IMR-90 (cell line): ENCODE data around the gene OSGEP. TPM values are rescaled to one million over a fixed set of nuclear protein-coding genes. Genes with fewer than 3 reads are reported as not detected.

Experiments used
- ATAC-seq: fragments of 200-7000 bp; cut with Tn5 transposase; 2 replicates; pipeline ENCODE4 v1.9.1; 2020; ENCODE audit warnings: low read depth, mild to moderate bottlenecking, moderate library complexity
- BruUV-seq: library from RNA; stranded (reverse); fragments of 400-500 nt; replicated peaks from 2 replicates; lab custom pipeline; 2021; lab: Mats Ljungman, UMichigan
- CTCF ChIA-PET: fragments of 300-600 bp; formaldehyde crosslinking; extraction: SDS; loops from one replicate; lab custom pipeline; 2021; ENCODE audit warnings: antibody characterized with exemption; lab: Yijun Ruan, JAX
- POLR2A ChIA-PET: fragments of 300-600 bp; sonication (Branson Sonifier 250); formaldehyde crosslinking; loops from one replicate; lab custom pipeline; 2022; ENCODE audit warnings: antibody characterized with exemption; ENCODE audit not compliant: unreplicated experiment; lab: Charles Lee
- DNase-seq: peaks from one replicate; pipeline ENCODE4 v3.0.0; 2013
- H2AFZ ChIP-seq: replicated peaks from 2 replicates; pipeline ENCODE3; 2013; ENCODE audit warnings: low read length, mild to moderate bottlenecking; ENCODE audit not compliant: poor library complexity
- H2AK5ac ChIP-seq: 2 replicates; pipeline ENCODE4 v1.6.1; 2013; ENCODE audit warnings: low read depth, low read length, inconsistent platforms
- H2AK9ac ChIP-seq: replicated peaks from 2 replicates; pipeline ENCODE3; 2013; ENCODE audit warnings: mild to moderate bottlenecking, low read depth, low read length, moderate library complexity; ENCODE audit not compliant: poor library complexity
- H2BK120ac ChIP-seq: 2 replicates; pipeline ENCODE4 v1.6.1; 2013; ENCODE audit warnings: low read depth, low read length, inconsistent platforms
- H2BK15ac ChIP-seq: 3 replicates; pipeline ENCODE4 v1.6.1; 2013; ENCODE audit warnings: low read depth, low read length, inconsistent platforms
- H2BK20ac ChIP-seq: 2 replicates; pipeline ENCODE4 v1.6.1; 2013; ENCODE audit warnings: low read depth, mild to moderate bottlenecking, inconsistent platforms, low read length, moderate library complexity
- H2BK5ac ChIP-seq: 2 replicates; pipeline ENCODE4 v1.6.1; 2013; ENCODE audit warnings: mild to moderate bottlenecking, low read depth, low read length, inconsistent platforms; ENCODE audit not compliant: poor library complexity, severe bottlenecking
- H3K14ac ChIP-seq: replicated peaks from 2 replicates; pipeline ENCODE4 v1.6.1; 2013; ENCODE audit warnings: low read depth, low read length, inconsistent platforms
- H3K18ac ChIP-seq: 2 replicates; pipeline ENCODE4 v1.6.1; 2013; ENCODE audit warnings: low read depth, low read length, control low read depth
- H3K23ac ChIP-seq: 2 replicates; pipeline ENCODE4 v1.6.1; 2013; ENCODE audit warnings: low read depth, low read length, inconsistent platforms
- H3K27ac ChIP-seq: 2 replicates; pipeline ENCODE4 v1.5.1; 2013; ENCODE audit warnings: mild to moderate bottlenecking, control low read depth, low read length; ENCODE audit not compliant: insufficient read depth
- H3K27me3 ChIP-seq: 2 replicates; pipeline ENCODE4 v1.6.1; 2013; ENCODE audit warnings: low read length; ENCODE audit not compliant: control insufficient read depth, insufficient read depth
- H3K36me3 ChIP-seq: 2 replicates; pipeline ENCODE4 v1.6.1; 2013; ENCODE audit warnings: low read length, mixed read lengths; ENCODE audit not compliant: control insufficient read depth, insufficient read depth
- H3K4ac ChIP-seq: 2 replicates; pipeline ENCODE4 v1.6.1; 2013; ENCODE audit warnings: low read depth, low read length, inconsistent platforms
- H3K4me1 ChIP-seq: 2 replicates; pipeline ENCODE4 v1.6.1; 2013; ENCODE audit warnings: low read length, mixed read lengths; ENCODE audit not compliant: control insufficient read depth, insufficient read depth
- H3K4me2 ChIP-seq: 2 replicates; pipeline ENCODE4 v1.6.1; 2013; ENCODE audit warnings: low read depth, mild to moderate bottlenecking, control low read depth, low read length, moderate library complexity
- H3K4me3 ChIP-seq: 2 replicates; pipeline ENCODE4 v1.5.1; 2013; ENCODE audit warnings: low read depth, mild to moderate bottlenecking, control low read depth, low read length, moderate library complexity; ENCODE audit not compliant: insufficient read depth
- H3K56ac ChIP-seq: 2 replicates; pipeline ENCODE4 v1.6.1; 2013; ENCODE audit warnings: low read length, inconsistent platforms; ENCODE audit not compliant: insufficient read depth; ENCODE audit errors: extremely low read depth
- H3K79me1 ChIP-seq, 2 experiments: 2 replicates each; pipeline ENCODE4 v1.6.1; 2013; ENCODE audit warnings: low read length in 2 of 2, inconsistent platforms in 1 of 2, low read depth in 1 of 2
- H3K9ac ChIP-seq: 2 replicates; pipeline ENCODE4 v1.6.1; 2013; ENCODE audit warnings: low read depth, low read length, control low read depth
- H3K9me1 ChIP-seq: 2 replicates; pipeline ENCODE4 v1.6.1; 2013; ENCODE audit warnings: low read length, inconsistent platforms; ENCODE audit not compliant: insufficient read depth
- H3K9me3 ChIP-seq: 2 replicates; pipeline ENCODE4 v1.6.1; 2013; ENCODE audit warnings: low read length; ENCODE audit not compliant: control insufficient read depth, insufficient read depth
- H4K20me1 ChIP-seq: 2 replicates; pipeline ENCODE4 v1.6.1; 2013; ENCODE audit warnings: low read length, inconsistent platforms; ENCODE audit not compliant: insufficient read depth
- H4K5ac ChIP-seq: 2 replicates; pipeline ENCODE4 v1.6.1; 2013; ENCODE audit warnings: mild to moderate bottlenecking, low read depth, low read length, control low read depth
- H4K8ac ChIP-seq, 2 experiments: 2 replicates each; pipeline ENCODE4 v1.6.1; 2013; ENCODE audit warnings: low read depth in 2 of 2, low read length in 2 of 2, control low read depth in 1 of 2, inconsistent platforms in 1 of 2
- H4K91ac ChIP-seq: 2 replicates; pipeline ENCODE4 v1.6.1; 2013; ENCODE audit warnings: low read depth, low read length, inconsistent platforms; ENCODE audit not compliant: insufficient read depth
- BHLHE40 ChIP-seq: fragments of 150-350 bp; IDR thresholded peaks from 2 replicates; pipeline ENCODE4 v1.6.1; 2016; ENCODE audit warnings: mild to moderate bottlenecking, low read depth, low read length
- MAFK ChIP-seq: IDR thresholded peaks from 2 replicates; pipeline ENCODE4 v1.6.1; 2012; ENCODE audit warnings: low read depth, low read length, improper control_type of control experiment
- MAZ ChIP-seq: IDR thresholded peaks from 2 replicates; pipeline ENCODE4 v1.6.1; 2012; ENCODE audit warnings: low read depth, mild to moderate bottlenecking, low read length, improper control_type of control experiment, moderate library complexity, borderline replicate concordance
- MXI1 ChIP-seq: IDR thresholded peaks from 2 replicates; pipeline ENCODE4 v1.6.1; 2012; ENCODE audit warnings: low read depth, mild to moderate bottlenecking, low read length, moderate library complexity, borderline replicate concordance
- POLR2A ChIP-seq: IDR thresholded peaks from 2 replicates; pipeline ENCODE4 v1.6.1; 2012; ENCODE audit warnings: mild to moderate bottlenecking, low read depth, low read length
- WGBS, 2 experiments: methylation state at CpG; one replicate each; pipeline versions ENCODE4 v1.1.5 to v1.1.7; 2013; ENCODE audit warnings: missing lambda C conversion rate in 2 of 2; ENCODE audit not compliant: insufficient read length in 1 of 2; ENCODE audit errors: extremely low coverage in 2 of 2; 5-methylcytosine and 5-hydroxymethylcytosine counted together
- dilution Hi-C: fragments of 300-500 bp; cut with HindIII; formaldehyde crosslinking; loops from one replicate; pipeline ENCODE4 v1.14.3; 2018; ENCODE audit warnings: low sequenced_read_pairs; ENCODE audit not compliant: unreplicated experiment
- in situ Hi-C: fragments of 300-500 bp; cut with MboI; formaldehyde crosslinking; loops from 3 replicates; pipeline ENCODE4 v1.14.3; 2019; ENCODE audit warnings: low sequenced_read_pairs, inconsistent platforms, mixed read lengths
- intact Hi-C: fragments of 100-400 bp; cut with micrococcal nuclease; formaldehyde crosslinking; loops from 2 replicates; pipeline ENCODE4 v1.10.0; 2022
- polyA plus RNA-seq, 3 experiments: library from polyadenylated mRNA; depleted of rRNA; stranded (reverse); fragments of >200 nt; gene quantifications; 2 replicates each; pipeline ENCODE4 v1.2.3, GENCODE V29; 2012; ENCODE audit warnings: low replicate concordance in 1 of 3
- total RNA-seq: library from RNA; depleted of rRNA; stranded (reverse); fragments of >200 nt; gene quantifications from 2 replicates; pipeline ENCODE4 v1.2.3, GENCODE V29; 2012
- TF ChIP-seq, protein P1 (sequence below): conservative IDR thresholded peaks from 2 replicates; pipeline ENCODE4 v1.5.1; 2012; ENCODE audit warnings: mild to moderate bottlenecking, low read depth, low read length, improper control_type of control experiment

OSGEP gene
- total and polyA plus RNA-seq, 2 of the 4 experiments (the other 2 are of a cell fraction), result 24.7 to 32.4 TPM

DNA sequence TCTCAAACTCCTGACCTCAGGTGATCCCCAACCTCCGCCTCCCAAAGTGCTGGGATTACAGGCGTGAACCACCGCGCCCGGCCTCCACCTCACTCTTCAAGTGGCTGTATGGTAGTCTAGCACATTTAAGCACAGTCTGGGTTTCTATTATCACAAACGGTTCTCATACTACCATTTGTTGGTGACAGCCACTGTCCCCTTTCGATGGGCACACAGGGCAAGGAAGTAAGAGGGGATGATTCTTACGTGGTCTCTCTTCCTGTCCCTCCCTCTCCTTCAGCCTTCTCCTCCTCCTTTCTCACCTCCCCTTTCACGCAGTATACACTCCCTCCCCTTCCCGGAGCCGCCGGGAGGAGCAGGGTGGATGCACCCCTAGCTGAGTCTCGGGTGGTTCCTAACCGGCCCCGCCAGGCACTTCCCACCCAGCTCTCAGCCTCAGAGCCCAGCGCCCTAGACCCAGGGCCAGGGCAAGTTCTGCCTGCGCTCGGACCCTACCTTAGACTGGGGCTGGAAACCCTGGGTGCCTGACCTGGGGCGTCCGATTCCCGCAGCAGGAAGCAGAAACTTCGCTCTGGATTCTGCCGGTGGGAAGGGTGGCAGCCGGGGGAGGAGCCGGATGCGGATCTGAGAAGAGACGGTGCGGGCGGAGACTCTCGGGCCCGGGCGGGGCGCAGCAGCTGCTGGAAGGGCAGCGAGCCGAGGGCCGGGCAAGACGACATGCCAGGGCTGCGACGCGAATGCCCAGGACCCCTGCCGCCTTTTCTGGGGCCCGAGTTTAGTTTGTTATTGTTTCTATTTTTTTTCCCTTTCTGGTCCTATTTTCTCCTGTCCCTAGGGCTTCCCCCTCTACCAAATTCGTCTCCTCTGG, 41.5 kb downstream of the OSGEP start, which contains the start of gene TEP1:
TEP1 (minus strand) TSS at position 626 of the 868 bp plus-strand sequence. CDS start 5,062 bp downstream, outside the sequence.
- Histone ChIP-seq H2BK5ac (peak within 1 kb of the TSS; percentile 89), H4K91ac (peak within 1 kb of the TSS; percentile 83), H3K79me1 (peaks cover 4 to 27% of the 10 kb centered on the region in 2 experiments; a peak in 3 of 4 replicates), H3K9me3 (no peaks in the 10 kb centered on the region), H2BK20ac (no peak within 1 kb of the TSS; the same call in 1 of the 2 replicates), H3K9ac (peak within 1 kb of the TSS; percentile 86), H2BK15ac (peak within 1 kb of the TSS; percentile 42; the same call in 1 of the 3 replicates), H3K4ac (peak within 1 kb of the TSS; percentile 87), H3K9me1 (0 out of 2 replicates have a peak, but pooled peaks cover 4% of the 10 kb centered on the region), H2AFZ (peak within 1 kb of the TSS; percentile 99), H2BK120ac (peak within 1 kb of the TSS; percentile 70), H3K4me3 (peak within 1 kb of the TSS; percentile 79), H3K23ac (peak within 1 kb of the TSS; percentile 90), H4K20me1 (no peaks in the 10 kb centered on the region), H4K8ac (peak within 1 kb of the TSS; percentile 81 to 92), H3K27me3 (0 out of 2 replicates have a peak, but pooled peaks cover 1% of the 10 kb centered on the region), H3K14ac (peak within 1 kb of the TSS; percentile 86), H2AK5ac (peak within 1 kb of the TSS; percentile 13), H3K36me3 (peaks cover 2% of the 10 kb centered on the region), H3K56ac (peak within 1 kb of the TSS; percentile 81), H3K4me1 (peaks cover 6% of the 10 kb centered on the region), H2AK9ac (peak within 1 kb of the TSS; percentile 80), H3K18ac (peak within 1 kb of the TSS; percentile 50), H3K4me2 (peak within 1 kb of the TSS; percentile 99), H3K27ac (peak within 1 kb of the TSS; percentile 98), H4K5ac (peak within 1 kb of the TSS; percentile 87)
- in situ Hi-C loops, result loop anchor here (5.0 to 10.0 kb wide), 2 partner anchors 199 to 272 kb away; partner anchors contain the start of genes ANG and RNASE4
- dilution Hi-C loops, result no loop called here
- intact Hi-C loops, result loop anchor here (1.0 to 2.0 kb wide), 3 partner anchors 43 to 270 kb away; partner anchors contain the start of gene PARP2
- TF ChIP-seq, protein P1, sequence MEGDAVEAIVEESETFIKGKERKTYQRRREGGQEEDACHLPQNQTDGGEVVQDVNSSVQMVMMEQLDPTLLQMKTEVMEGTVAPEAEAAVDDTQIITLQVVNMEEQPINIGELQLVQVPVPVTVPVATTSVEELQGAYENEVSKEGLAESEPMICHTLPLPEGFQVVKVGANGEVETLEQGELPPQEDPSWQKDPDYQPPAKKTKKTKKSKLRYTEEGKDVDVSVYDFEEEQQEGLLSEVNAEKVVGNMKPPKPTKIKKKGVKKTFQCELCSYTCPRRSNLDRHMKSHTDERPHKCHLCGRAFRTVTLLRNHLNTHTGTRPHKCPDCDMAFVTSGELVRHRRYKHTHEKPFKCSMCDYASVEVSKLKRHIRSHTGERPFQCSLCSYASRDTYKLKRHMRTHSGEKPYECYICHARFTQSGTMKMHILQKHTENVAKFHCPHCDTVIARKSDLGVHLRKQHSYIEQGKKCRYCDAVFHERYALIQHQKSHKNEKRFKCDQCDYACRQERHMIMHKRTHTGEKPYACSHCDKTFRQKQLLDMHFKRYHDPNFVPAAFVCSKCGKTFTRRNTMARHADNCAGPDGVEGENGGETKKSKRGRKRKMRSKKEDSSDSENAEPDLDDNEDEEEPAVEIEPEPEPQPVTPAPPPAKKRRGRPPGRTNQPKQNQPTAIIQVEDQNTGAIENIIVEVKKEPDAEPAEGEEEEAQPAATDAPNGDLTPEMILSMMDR, result no peak
- TF ChIP-seq BHLHE40, result 0 out of 2 replicates have a peak, but pooled peaks have one; percentile 16
- 0 out of 2 replicates have a peak, but pooled peaks have one; percentile 21 for TF ChIP-seq MXI1
- TF ChIP-seq POLR2A, result peak; percentile 80
- no peak for TF ChIP-seq MAFK
- peak; percentile 57; the same call in 1 of the 2 replicates for TF ChIP-seq MAZ
- CTCF ChIA-PET, result interaction anchor here (0.6 kb wide), 2 partner anchors 73 to 218 kb away, joined by 3 to 5 read pairs; no protein-coding TSS in a partner anchor
- DNase-seq, result peak; percentile 79
- WGBS, 2 experiments, result 0% methylated on average over 8 of the region's 43 CpGs; no CpG with 5 or more reads in 1 of the 2 experiments
- POLR2A ChIA-PET, result interaction anchor here (0.6 to 0.7 kb wide), 2 partner anchors 22 to 48 kb away, joined by 7 to 18 read pairs; partner anchors contain the start of gene PIP4P1
- no TSS peak for BruUV-seq
- peak; percentile 93 for ATAC-seq
